Tibial nerve (tissue), 3 donors: ENCODE measurements around the gene CNTF.

Source experiments
- POLR2A ChIP-seq, 2 donors: fragments of 450-650 bp; IDR thresholded peaks; one replicate each; pipeline ENCODE4 v1.6.1; 2017; ENCODE audit warnings: antibody characterized with exemption in 2 of 2, mild to moderate bottlenecking in 2 of 2, moderate library complexity in 2 of 2
- TF ChIP-seq, protein P1 (sequence below), 5 experiments: fragments of 200-600 bp in 3 of 5; fragments of 450-650 bp in 2 of 5; sonication (generic) in 3 of 5; IDR thresholded peaks; one replicate each; pipeline ENCODE4 v1.5.1; 2016 to 2019; ENCODE audit warnings: antibody characterized with exemption in 5 of 5, mild to moderate bottlenecking in 3 of 5, moderate library complexity in 2 of 5

DNA sequence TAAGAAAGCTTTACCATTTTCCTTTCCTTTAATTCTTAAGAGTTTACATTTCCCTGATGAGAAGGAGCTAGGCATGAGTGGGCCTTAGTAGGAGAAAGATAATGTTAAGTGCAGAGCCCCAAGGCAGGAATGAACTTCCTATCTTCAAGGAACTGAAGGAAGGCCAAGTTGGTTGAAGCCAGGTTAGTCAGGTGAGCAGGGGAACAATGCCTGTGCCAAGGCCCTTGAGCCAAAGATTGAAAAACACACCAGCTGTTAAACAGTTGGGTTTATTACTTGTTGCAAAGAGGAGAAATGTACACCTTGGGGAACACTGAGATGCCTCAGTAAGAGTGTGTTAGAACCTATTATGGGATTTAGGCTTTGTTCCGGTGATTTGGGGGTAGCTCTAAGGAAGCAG is 10.0 kb downstream of the CNTF start:
- TF ChIP-seq, protein P1, sequence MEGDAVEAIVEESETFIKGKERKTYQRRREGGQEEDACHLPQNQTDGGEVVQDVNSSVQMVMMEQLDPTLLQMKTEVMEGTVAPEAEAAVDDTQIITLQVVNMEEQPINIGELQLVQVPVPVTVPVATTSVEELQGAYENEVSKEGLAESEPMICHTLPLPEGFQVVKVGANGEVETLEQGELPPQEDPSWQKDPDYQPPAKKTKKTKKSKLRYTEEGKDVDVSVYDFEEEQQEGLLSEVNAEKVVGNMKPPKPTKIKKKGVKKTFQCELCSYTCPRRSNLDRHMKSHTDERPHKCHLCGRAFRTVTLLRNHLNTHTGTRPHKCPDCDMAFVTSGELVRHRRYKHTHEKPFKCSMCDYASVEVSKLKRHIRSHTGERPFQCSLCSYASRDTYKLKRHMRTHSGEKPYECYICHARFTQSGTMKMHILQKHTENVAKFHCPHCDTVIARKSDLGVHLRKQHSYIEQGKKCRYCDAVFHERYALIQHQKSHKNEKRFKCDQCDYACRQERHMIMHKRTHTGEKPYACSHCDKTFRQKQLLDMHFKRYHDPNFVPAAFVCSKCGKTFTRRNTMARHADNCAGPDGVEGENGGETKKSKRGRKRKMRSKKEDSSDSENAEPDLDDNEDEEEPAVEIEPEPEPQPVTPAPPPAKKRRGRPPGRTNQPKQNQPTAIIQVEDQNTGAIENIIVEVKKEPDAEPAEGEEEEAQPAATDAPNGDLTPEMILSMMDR (IDR thresholded peaks at IDR 0.05), result no peak
- TF ChIP-seq POLR2A (IDR thresholded peaks at IDR 0.05), result no peak
